ENCODE data around the gene ADAMTSL3.
"Not testable (repeated sequence)": the region's sequence is repeated elsewhere in the genome, so short reads cannot be mapped to it uniquely, and the experiment has no call there.

GRCh38 chr15:84042434-84043056, 388.6 kb downstream of the ADAMTSL3 start:
- TF ChIP-seq CTCF, POLR2A (IDR thresholded peaks at IDR 0.05): not testable (repeated sequence)

Data from sigmoid colon (tissue), 3 donors.